Measurements from ENCODE around the gene KIF26B.
A peak's percentile ranks its signal among the peaks of the same experiment; 100 is the strongest.

Gene KIF26B

DNA sequence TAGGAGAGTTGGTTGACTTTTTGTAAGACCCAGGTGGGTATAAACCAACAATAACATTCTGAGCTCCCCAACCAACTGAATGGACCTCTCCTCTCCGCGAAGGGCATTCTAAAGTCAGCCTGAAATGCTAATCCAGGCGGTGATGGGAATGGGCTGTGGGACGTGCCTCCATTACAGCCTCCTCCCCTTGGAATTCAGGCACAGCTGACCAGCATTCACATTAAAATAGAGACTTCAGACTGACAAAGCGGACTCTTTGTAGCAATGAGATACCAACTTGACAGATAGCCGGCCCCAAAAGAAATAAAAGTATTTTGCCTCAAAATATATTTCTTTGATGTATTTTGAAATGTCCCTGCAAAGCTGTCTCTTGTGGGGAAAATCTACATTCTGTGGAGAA lies 101.7 kb downstream of the KIF26B start:
- peaks cover 13% of the 10 kb centered on the region for H3K4me1 ChIP-seq
- no peaks in the 10 kb centered on the region for H3K9me3 ChIP-seq
- DNase-seq = no peak
- H3K4me3 ChIP-seq (ENCODE audit: low read depth, low read length) = no peak overlapping the region
- no peaks in the 10 kb centered on the region for H3K27me3 ChIP-seq
- TF ChIP-seq, protein P1, sequence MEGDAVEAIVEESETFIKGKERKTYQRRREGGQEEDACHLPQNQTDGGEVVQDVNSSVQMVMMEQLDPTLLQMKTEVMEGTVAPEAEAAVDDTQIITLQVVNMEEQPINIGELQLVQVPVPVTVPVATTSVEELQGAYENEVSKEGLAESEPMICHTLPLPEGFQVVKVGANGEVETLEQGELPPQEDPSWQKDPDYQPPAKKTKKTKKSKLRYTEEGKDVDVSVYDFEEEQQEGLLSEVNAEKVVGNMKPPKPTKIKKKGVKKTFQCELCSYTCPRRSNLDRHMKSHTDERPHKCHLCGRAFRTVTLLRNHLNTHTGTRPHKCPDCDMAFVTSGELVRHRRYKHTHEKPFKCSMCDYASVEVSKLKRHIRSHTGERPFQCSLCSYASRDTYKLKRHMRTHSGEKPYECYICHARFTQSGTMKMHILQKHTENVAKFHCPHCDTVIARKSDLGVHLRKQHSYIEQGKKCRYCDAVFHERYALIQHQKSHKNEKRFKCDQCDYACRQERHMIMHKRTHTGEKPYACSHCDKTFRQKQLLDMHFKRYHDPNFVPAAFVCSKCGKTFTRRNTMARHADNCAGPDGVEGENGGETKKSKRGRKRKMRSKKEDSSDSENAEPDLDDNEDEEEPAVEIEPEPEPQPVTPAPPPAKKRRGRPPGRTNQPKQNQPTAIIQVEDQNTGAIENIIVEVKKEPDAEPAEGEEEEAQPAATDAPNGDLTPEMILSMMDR (IDR thresholded peaks at IDR 0.05; ENCODE audit: low read depth, low read length) = no peak
- H3K36me3 ChIP-seq = no peaks in the 10 kb centered on the region

DNA sequence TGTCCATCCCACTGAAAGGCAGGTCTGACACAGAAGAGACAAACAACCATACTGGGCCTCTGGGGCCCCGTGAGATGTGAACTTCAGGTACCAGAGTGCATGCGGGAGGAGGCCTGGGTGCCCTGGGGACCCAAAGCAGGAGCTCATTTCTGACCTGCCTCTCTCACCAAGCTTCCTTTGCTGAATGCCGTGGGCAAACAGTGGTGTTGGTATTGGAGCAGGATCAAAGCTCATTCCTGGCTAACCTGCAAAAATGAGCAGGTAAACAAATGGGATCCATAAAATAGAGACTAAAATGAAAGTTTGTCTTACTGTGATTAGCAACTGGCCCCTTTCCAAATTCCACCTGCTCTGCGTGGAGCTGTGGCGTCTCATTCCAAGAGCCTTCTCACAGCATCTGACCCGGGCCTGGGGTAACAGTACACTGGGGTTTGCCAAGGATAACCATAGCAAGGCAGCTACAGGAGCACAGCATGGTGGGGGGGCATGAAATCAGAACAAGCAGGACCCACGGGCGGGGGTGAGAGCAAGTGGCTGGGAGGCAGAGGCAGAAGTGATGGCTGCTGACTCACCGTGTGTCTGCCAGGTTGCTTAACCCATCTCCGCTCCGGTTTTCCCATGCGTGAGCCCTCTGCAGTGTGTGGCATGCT lies 103.6 kb downstream of the KIF26B start:
- H3K4me1 ChIP-seq = peaks cover 13% of the 10 kb centered on the region
- no peak overlapping the region for H3K4me3 ChIP-seq (ENCODE audit: low read depth, low read length)
- no peaks in the 10 kb centered on the region for H3K27me3 ChIP-seq
- DNase-seq = no peak
- H3K36me3 ChIP-seq = 0 out of 2 replicates have a peak, but pooled peaks cover 6% of the 10 kb centered on the region
- TF ChIP-seq, protein P1 (IDR thresholded peaks at IDR 0.05; ENCODE audit: low read depth, low read length) = no peak
- H3K9me3 ChIP-seq = no peaks in the 10 kb centered on the region

DNA sequence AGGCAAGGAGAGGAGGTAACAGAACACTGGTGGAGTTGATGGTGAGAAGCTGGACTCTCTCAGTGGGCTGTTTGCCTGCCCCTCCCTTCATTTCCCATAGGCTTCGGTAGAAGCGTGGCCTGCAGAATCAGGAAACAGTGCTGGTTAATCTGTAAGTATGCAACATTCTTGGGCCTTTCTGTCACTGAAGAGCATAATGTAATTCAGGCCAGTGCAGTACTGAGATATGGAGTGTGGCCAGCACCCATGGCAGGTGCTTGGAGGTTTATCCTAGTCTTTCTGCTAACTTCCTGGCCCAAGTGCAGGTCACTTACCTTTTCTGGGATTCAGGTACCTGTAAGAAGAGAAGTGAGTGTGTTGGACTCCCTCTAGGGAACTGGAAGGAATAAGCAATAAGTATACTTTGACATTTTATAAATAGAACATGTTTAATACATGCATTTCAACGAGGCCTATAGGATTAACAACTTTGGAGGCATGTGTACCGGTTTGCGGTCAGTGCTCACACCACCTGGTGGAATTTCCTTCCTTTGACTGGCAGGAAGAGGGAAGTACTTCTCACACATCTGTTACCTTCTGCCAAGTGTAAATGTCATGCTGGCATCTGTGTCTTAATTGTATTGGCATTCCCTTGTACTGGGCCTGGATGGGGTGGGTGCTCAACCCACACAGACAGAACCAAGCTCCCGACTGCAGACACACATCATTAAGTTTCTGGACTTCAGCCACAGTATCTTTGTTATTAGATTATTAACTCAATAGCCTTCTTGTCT lies 105.5 kb downstream of the KIF26B start:
- Histone ChIP-seq H3K4me3 (ENCODE audit: low read depth, low read length) (no peak overlapping the region), H3K9me3 (no peaks in the 10 kb centered on the region), H3K36me3 (0 out of 2 replicates have a peak, but pooled peaks cover 6% of the 10 kb centered on the region), H3K4me1 (peaks cover 13% of the 10 kb centered on the region), H3K27me3 (no peaks in the 10 kb centered on the region)
- peak; percentile 39 for DNase-seq
- TF ChIP-seq, protein P1 (IDR thresholded peaks at IDR 0.05; ENCODE audit: low read depth, low read length) = peak; percentile 19; the same call in 1 of the 2 replicates

DNA sequence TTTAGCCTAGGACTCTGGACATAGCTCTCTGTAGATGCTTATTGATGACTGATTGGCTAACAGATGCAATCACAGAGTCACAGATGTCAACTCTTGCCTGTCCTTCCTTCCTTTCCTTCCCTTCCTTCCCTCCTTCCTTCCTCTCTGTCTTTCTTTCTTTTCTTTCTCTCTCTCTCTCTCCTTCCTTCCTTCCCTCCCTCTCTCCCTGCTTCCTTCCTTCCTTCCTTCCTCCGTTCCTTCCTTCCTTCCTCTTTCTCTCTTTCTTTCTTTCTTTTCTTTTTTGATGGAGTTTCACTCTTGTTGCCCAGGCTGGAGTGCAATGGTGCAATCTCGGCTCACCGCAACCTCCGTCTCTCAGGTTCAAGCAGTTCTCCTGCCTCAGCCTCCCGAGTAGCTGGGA lies 106.1 kb downstream of the KIF26B start:
- Histone ChIP-seq H3K4me1 (peaks cover 13% of the 10 kb centered on the region), H3K9me3 (no peaks in the 10 kb centered on the region), H3K36me3 (0 out of 2 replicates have a peak, but pooled peaks cover 6% of the 10 kb centered on the region), H3K27me3 (no peaks in the 10 kb centered on the region), H3K4me3 (ENCODE audit: low read depth, low read length) (no peak overlapping the region)
- TF ChIP-seq, protein P1 (IDR thresholded peaks at IDR 0.05; ENCODE audit: low read depth, low read length) = no peak
- DNase-seq = no peak

DNA sequence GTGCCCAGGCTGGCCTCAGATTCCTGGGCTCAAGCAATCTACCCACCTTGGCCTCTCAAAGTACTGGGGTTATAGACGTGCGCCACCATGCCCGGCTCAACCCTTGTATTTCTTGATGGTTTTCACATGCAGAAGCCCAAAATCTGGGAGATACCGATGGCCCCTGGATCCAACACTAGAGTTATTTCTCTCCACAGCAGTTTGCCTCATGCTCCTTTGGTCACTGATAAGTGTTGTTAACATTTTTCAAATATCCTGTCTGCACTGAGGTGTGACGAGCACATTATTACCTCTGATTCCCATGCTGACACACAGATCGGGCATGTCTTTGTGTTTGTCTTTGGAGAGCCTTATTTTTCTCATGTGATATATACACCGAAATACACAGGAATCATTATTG lies 107.0 kb downstream of the KIF26B start:
- no peak overlapping the region for H3K4me3 ChIP-seq (ENCODE audit: low read depth, low read length)
- DNase-seq = no peak
- H3K27me3 ChIP-seq = no peaks in the 10 kb centered on the region
- no peaks in the 10 kb centered on the region for H3K9me3 ChIP-seq
- peaks cover 13% of the 10 kb centered on the region for H3K4me1 ChIP-seq
- TF ChIP-seq, protein P1 (IDR thresholded peaks at IDR 0.05; ENCODE audit: low read depth, low read length) = no peak
- H3K36me3 ChIP-seq = 0 out of 2 replicates have a peak, but pooled peaks cover 6% of the 10 kb centered on the region
